NB4 (cell line): Measurements from ENCODE around the gene UGT1A6.

Experiments used
- DNase-seq: peaks from one replicate; pipeline ENCODE4 v3.0.0; 2010; ENCODE audit warnings: low read depth
- H3K4me3 ChIP-seq: one replicate; pipeline ENCODE4 v1.5.1; 2011; ENCODE audit warnings: mild to moderate bottlenecking, low read depth, low read length, moderate library complexity
- MYC ChIP-seq: IDR thresholded peaks from 2 replicates; pipeline ENCODE4 v1.6.1; 2011; ENCODE audit warnings: low read depth, low read length
- POLR2A ChIP-seq: IDR thresholded peaks from 2 replicates; pipeline ENCODE4 v1.6.1; 2011; ENCODE audit warnings: mild to moderate bottlenecking; ENCODE audit not compliant: insufficient read length; ENCODE audit errors: extremely low read depth
- TF ChIP-seq, protein P1 (sequence below): IDR thresholded peaks from 2 replicates; pipeline ENCODE4 v1.6.1; 2011; ENCODE audit warnings: low read depth, low read length
- TF ChIP-seq, protein P2 (sequence below): IDR thresholded peaks from one replicate; pipeline ENCODE4 v1.5.1; 2012; ENCODE audit warnings: low read depth, low read length

Gene UGT1A6

DNA sequence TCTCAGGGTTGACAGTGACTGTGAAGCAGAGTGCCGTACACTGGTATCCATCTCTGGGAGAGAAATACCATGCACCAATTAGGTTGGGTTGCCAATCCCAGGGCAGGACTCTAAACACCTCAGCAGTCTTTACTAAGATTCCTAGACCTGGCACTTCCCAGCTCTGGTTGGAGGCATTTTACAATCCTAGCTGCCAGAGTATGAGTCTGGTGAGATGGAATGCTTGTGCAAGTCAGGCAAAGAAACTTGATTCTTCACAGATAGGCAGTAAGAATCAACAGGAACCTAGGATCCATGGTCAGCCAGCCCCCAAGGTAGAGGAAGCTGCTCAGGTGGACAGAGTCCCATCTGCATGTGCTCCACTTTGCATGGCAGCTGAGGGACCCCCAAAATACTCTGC, 14.0 kb downstream of the UGT1A6 start:
- DNase-seq = no peak
- no peak overlapping the region for H3K4me3 ChIP-seq
- TF ChIP-seq, protein P1, sequence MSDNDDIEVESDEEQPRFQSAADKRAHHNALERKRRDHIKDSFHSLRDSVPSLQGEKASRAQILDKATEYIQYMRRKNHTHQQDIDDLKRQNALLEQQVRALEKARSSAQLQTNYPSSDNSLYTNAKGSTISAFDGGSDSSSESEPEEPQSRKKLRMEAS = no peak
- TF ChIP-seq, protein P2, sequence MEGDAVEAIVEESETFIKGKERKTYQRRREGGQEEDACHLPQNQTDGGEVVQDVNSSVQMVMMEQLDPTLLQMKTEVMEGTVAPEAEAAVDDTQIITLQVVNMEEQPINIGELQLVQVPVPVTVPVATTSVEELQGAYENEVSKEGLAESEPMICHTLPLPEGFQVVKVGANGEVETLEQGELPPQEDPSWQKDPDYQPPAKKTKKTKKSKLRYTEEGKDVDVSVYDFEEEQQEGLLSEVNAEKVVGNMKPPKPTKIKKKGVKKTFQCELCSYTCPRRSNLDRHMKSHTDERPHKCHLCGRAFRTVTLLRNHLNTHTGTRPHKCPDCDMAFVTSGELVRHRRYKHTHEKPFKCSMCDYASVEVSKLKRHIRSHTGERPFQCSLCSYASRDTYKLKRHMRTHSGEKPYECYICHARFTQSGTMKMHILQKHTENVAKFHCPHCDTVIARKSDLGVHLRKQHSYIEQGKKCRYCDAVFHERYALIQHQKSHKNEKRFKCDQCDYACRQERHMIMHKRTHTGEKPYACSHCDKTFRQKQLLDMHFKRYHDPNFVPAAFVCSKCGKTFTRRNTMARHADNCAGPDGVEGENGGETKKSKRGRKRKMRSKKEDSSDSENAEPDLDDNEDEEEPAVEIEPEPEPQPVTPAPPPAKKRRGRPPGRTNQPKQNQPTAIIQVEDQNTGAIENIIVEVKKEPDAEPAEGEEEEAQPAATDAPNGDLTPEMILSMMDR = no peak
- TF ChIP-seq POLR2A = no peak
- TF ChIP-seq MYC = no peak

- H3K4me3 ChIP-seq = no peak overlapping the region
- DNase-seq = no peak
- TF ChIP-seq POLR2A (no peak), MYC (no peak)
- TF ChIP-seq, protein P1 = no peak
- TF ChIP-seq, protein P2 = no peak
Measured at GRCh38 chr2:233707940-233708644, 15.4 kb downstream of the UGT1A6 start.

GRCh38 chr2:233708942-233709341, 16.3 kb downstream of the UGT1A6 start:
- TF ChIP-seq POLR2A (no peak), MYC (no peak)
- TF ChIP-seq, protein P1 = no peak
- TF ChIP-seq, protein P2 = no peak
- H3K4me3 ChIP-seq = no peak overlapping the region
- no peak for DNase-seq

- DNase-seq = peak; percentile 71
- TF ChIP-seq, protein P1 = no peak
- no peak for TF ChIP-seq POLR2A
- TF ChIP-seq, protein P2 = peak; percentile 93
- no peak for TF ChIP-seq MYC
- no peak overlapping the region for H3K4me3 ChIP-seq
Measured at GRCh38 chr2:233711312-233712008, 18.8 kb downstream of the UGT1A6 start.

GRCh38 chr2:233712611-233713261, 20.0 kb downstream of the UGT1A6 start, which contains the start of gene UGT1A5:
Gene UGT1A5, plus strand, starts transcription at chr2:233712907. Its CDS starts 85 bp downstream, at chr2:233712992.
- H3K4me3 ChIP-seq = no peak within 1 kb of the TSS
- no peak for DNase-seq
- no peak for TF ChIP-seq POLR2A

DNA sequence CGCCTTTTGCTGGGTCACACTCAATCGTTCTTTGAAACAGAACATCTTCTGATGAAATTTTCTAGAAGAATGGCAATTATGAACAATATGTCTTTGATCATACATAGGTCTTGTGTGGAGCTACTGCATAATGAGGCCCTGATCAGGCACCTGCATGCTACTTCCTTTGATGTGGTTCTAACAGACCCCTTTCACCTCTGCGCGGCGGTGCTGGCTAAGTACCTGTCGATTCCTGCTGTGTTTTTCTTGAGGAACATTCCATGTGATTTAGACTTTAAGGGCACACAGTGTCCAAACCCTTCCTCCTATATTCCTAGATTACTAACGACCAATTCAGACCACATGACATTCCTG, 20.5 kb downstream of the UGT1A6 start:
- TF ChIP-seq, protein P1 = no peak
- TF ChIP-seq POLR2A = no peak
- no peak for DNase-seq
- no peak overlapping the region for H3K4me3 ChIP-seq
